ENCODE results near the gene RPL19.

- no peak for TF ChIP-seq RAD21 (IDR thresholded peaks at IDR 0.05)
- no peak for TF ChIP-seq CTCF (IDR thresholded peaks at IDR 0.05; ENCODE audit: low read depth, low read length, missing input control)
- no peak for TF ChIP-seq REST (IDR thresholded peaks at IDR 0.05)
- no peak for TF ChIP-seq ZBTB33 (IDR thresholded peaks at IDR 0.05)
- no peak for TF ChIP-seq EGR1 (IDR thresholded peaks at IDR 0.05; ENCODE audit: low read depth in 2 of 2)
- TF ChIP-seq GABPA (IDR thresholded peaks at IDR 0.05 in 1 of 2, conservative IDR thresholded peaks at IDR 0.05 in 1 of 2): no peak
- no peak for TF ChIP-seq SP1 (IDR thresholded peaks at IDR 0.05)
- no peak for TF ChIP-seq TAF1 (conservative IDR thresholded peaks at IDR 0.05)
- TF ChIP-seq HNF4G (IDR thresholded peaks at IDR 0.05): no peak
- TF ChIP-seq ATF3 (IDR thresholded peaks at IDR 0.05): no peak
- no peak for TF ChIP-seq JUND (IDR thresholded peaks at IDR 0.05)
- TF ChIP-seq FOXA1 (IDR thresholded peaks at IDR 0.05): no peak
- TF ChIP-seq RXRA (IDR thresholded peaks at IDR 0.05): no peak
- no peak for TF ChIP-seq MAX (IDR thresholded peaks at IDR 0.05)
These were observed 22.8 kb upstream of the RPL19 start for GRCh38 chr17:39177256-39177655.

Measured in liver (tissue), 3 donors.